ENCODE measurements around the gene PWWP2B.

DNA sequence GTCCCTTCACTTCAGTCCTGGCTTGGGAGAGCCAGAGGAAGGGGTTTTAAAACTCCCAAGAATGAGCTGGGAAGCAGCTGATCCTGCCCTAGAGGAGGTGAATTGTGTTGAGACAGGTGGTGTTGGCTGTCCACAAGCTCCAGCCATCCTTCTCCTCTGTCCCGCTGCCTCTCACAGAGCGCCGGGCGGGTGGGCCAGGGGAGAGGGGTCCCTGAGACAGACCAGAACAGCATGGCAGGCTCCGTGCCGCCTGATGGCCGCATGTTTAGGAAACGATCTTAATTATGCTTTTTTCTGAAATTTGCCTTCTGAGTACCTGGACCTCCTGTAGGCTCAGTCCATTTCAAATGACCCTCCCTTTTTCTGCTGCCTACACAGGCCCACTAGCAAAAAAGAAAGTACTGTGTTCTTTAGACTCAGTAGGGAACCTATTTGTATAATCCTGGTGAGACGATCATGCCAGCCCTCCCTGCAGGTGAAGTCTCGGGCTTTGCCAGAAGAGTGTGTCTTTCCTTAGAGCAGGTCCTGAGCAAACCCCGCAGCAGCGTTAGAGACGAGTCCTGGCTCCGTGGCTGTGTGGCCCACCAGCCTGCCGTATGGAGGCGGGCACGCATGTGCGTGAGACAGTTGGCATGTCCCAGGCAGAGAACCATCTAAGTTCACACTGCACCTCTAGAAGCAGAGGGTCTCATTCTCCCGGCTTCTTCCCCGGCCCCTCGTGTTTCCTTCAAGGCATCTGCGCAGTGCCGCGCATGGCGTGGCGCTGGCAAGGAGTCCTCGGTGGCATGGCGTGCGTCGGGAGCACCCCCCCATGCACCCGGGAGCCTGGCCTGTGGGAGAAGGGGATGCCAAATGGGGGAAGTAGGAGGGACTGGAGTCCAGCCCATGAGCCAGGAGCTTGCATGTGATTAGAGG lies 26.3 kb upstream of the PWWP2B start:
- TF ChIP-seq FOXK2 (IDR thresholded peaks at IDR 0.05) = no peak
- no peak for TF ChIP-seq SUZ12 (IDR thresholded peaks at IDR 0.05)
- TF ChIP-seq ELF4 (IDR thresholded peaks at IDR 0.05) = no peak
- no peak for TF ChIP-seq SP1 (IDR thresholded peaks at IDR 0.05)
- TF ChIP-seq NFRKB (IDR thresholded peaks at IDR 0.05) = no peak
- TF ChIP-seq TARDBP (IDR thresholded peaks at IDR 0.05) = no peak
- no peak for TF ChIP-seq CTBP1 (IDR thresholded peaks at IDR 0.05; ENCODE audit: borderline replicate concordance)
- TF ChIP-seq ARNT (IDR thresholded peaks at IDR 0.05) = no peak
- no peak for TF ChIP-seq BHLHE40 (IDR thresholded peaks at IDR 0.05; ENCODE audit: borderline replicate concordance)
- TF ChIP-seq, protein P1, sequence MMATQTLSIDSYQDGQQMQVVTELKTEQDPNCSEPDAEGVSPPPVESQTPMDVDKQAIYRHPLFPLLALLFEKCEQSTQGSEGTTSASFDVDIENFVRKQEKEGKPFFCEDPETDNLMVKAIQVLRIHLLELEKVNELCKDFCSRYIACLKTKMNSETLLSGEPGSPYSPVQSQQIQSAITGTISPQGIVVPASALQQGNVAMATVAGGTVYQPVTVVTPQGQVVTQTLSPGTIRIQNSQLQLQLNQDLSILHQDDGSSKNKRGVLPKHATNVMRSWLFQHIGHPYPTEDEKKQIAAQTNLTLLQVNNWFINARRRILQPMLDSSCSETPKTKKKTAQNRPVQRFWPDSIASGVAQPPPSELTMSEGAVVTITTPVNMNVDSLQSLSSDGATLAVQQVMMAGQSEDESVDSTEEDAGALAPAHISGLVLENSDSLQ (IDR thresholded peaks at IDR 0.05) = no peak

All from HEK293T (cell line).